HEK293 (cell line): ENCODE data around the gene ROBO1.

ENCODE experiments used
- CTCF ChIA-PET: fragments of 350-600 bp; formaldehyde crosslinking; extraction: SDS; loops from one replicate; lab custom pipeline; 2021; ENCODE audit warnings: antibody characterized with exemption; lab: Yijun Ruan, JAX
- POLR2A ChIA-PET: fragments of 300-600 bp; formaldehyde crosslinking; extraction: SDS; loops from one replicate; lab custom pipeline; 2020; ENCODE audit warnings: antibody characterized with exemption, inconsistent platforms; lab: Yijun Ruan, JAX
- H3K27ac ChIP-seq: fragments of 200-500 bp; sonication (Bioruptor generic); 2 replicates; pipeline ENCODE4 v1.5.1; 2014; ENCODE audit warnings: low read depth, low read length, control low read depth, inconsistent platforms; ENCODE audit errors: extremely low read depth
- H3K36me3 ChIP-seq, 2 experiments: fragments of 200-500 bp in 1 of 2; sonication (Bioruptor generic) in 1 of 2; 1 replicate in 1 of 2; 2 replicates in 1 of 2; pipeline ENCODE4 v1.5.1; 2014 to 2017; ENCODE audit warnings: inconsistent platforms in 2 of 2, low read length in 2 of 2; ENCODE audit not compliant: control insufficient read depth in 2 of 2, insufficient read depth in 1 of 2
- H3K4me1 ChIP-seq: fragments of 200-500 bp; sonication (Bioruptor generic); 2 replicates; pipeline ENCODE4 v1.5.1; 2014; ENCODE audit warnings: mild to moderate bottlenecking, low read length, inconsistent platforms; ENCODE audit not compliant: control insufficient read depth, insufficient read depth
- H3K4me3 ChIP-seq: 2 replicates; pipeline ENCODE4 v1.5.1; 2011; ENCODE audit warnings: low read depth, mild to moderate bottlenecking, control low read depth, low read length, moderate library complexity
- H3K9me3 ChIP-seq: fragments of 200-500 bp; sonication (Bioruptor generic); 2 replicates; pipeline ENCODE4 v1.5.1; 2014; ENCODE audit warnings: low read depth, low read length, inconsistent platforms; ENCODE audit not compliant: control insufficient read depth, insufficient read depth
- BCL11B ChIP-seq: fragments of 450-650 bp; formaldehyde crosslinking; IDR thresholded peaks from 2 replicates; pipeline ENCODE4 v1.5.1; 2016; ENCODE audit warnings: low read depth, missing biosample characterization, missing genetic modification characterization
- GFI1B ChIP-seq: fragments of 450-650 bp; formaldehyde crosslinking; IDR thresholded peaks from 2 replicates; pipeline ENCODE4 v1.5.1; 2016; ENCODE audit warnings: missing biosample characterization, missing genetic modification characterization
- GLI2 ChIP-seq: fragments of 450-650 bp; formaldehyde crosslinking; IDR thresholded peaks from 2 replicates; pipeline ENCODE4; 2017; ENCODE audit warnings: missing biosample characterization, missing genetic modification characterization, low read depth, borderline replicate concordance
- HIC1 ChIP-seq: fragments of 450-650 bp; formaldehyde crosslinking; IDR thresholded peaks from 2 replicates; pipeline ENCODE4 v1.5.1; 2016; ENCODE audit warnings: missing biosample characterization, missing genetic modification characterization
- INSM2 ChIP-seq: fragments of 450-650 bp; formaldehyde crosslinking; IDR thresholded peaks from 2 replicates; pipeline ENCODE4 v1.5.1; 2016; ENCODE audit warnings: missing biosample characterization, missing genetic modification characterization
- KLF17 ChIP-seq: fragments of 450-650 bp; formaldehyde crosslinking; IDR thresholded peaks from 2 replicates; pipeline ENCODE4 v1.5.1; 2016; ENCODE audit warnings: missing biosample characterization, missing genetic modification characterization
- OSR2 ChIP-seq: fragments of 450-650 bp; formaldehyde crosslinking; IDR thresholded peaks from 2 replicates; pipeline ENCODE4 v1.5.1; 2016; ENCODE audit warnings: missing biosample characterization, missing genetic modification characterization
- SCRT2 ChIP-seq: fragments of 450-650 bp; formaldehyde crosslinking; IDR thresholded peaks from 2 replicates; pipeline ENCODE4 v1.5.1; 2016; ENCODE audit warnings: missing biosample characterization, missing genetic modification characterization
- SETDB1 ChIP-seq: IDR thresholded peaks from one replicate; pipeline ENCODE4 v1.6.1; 2017; ENCODE audit warnings: mild to moderate bottlenecking, low read length, moderate library complexity, mixed read lengths; ENCODE audit not compliant: insufficient read length
- TRIM28 ChIP-seq: IDR thresholded peaks from 2 replicates; pipeline ENCODE4 v1.6.1; 2011; ENCODE audit warnings: low read length, control low read depth, borderline replicate concordance
- ZNF223 ChIP-seq: fragments of 450-650 bp; formaldehyde crosslinking; IDR thresholded peaks from 2 replicates; pipeline ENCODE4 v1.5.1; 2016; ENCODE audit warnings: missing biosample characterization, missing genetic modification characterization
- ZNF26 ChIP-seq: fragments of 450-650 bp; formaldehyde crosslinking; IDR thresholded peaks from 2 replicates; pipeline ENCODE4 v1.5.1; 2016; ENCODE audit warnings: missing biosample characterization, missing genetic modification characterization
- ZNF292 ChIP-seq: fragments of 450-650 bp; formaldehyde crosslinking; IDR thresholded peaks from 2 replicates; pipeline ENCODE4 v1.5.1; 2016; ENCODE audit warnings: low read depth, missing biosample characterization, missing genetic modification characterization, borderline replicate concordance
- ZNF423 ChIP-seq: fragments of 450-650 bp; formaldehyde crosslinking; IDR thresholded peaks from 2 replicates; pipeline ENCODE4 v1.5.1; 2016; ENCODE audit warnings: missing biosample characterization, missing genetic modification characterization
- ZNF426 ChIP-seq: fragments of 450-650 bp; formaldehyde crosslinking; IDR thresholded peaks from 2 replicates; pipeline ENCODE4 v1.5.1; 2017; ENCODE audit warnings: missing biosample characterization, missing genetic modification characterization, mild to moderate bottlenecking, inconsistent platforms, moderate library complexity
- ZNF555 ChIP-seq: fragments of 450-650 bp; formaldehyde crosslinking; conservative IDR thresholded peaks from 2 replicates; pipeline ENCODE4 v1.5.1; 2017; ENCODE audit warnings: missing biosample characterization, mild to moderate bottlenecking, missing genetic modification characterization, inconsistent platforms
- ZNF624 ChIP-seq: fragments of 450-650 bp; formaldehyde crosslinking; IDR thresholded peaks from 2 replicates; pipeline ENCODE4 v1.5.1; 2017; ENCODE audit warnings: missing biosample characterization, missing genetic modification characterization
- ZNF660 ChIP-seq: fragments of 450-650 bp; IDR thresholded peaks from 2 replicates; pipeline ENCODE4 v1.5.1; 2018; ENCODE audit warnings: missing biosample characterization, mild to moderate bottlenecking, missing genetic modification characterization
- ZNF670 ChIP-seq: fragments of 450-650 bp; formaldehyde crosslinking; IDR thresholded peaks from 2 replicates; pipeline ENCODE4 v1.5.1; 2016; ENCODE audit warnings: missing biosample characterization, missing genetic modification characterization, low read depth
- ZNF785 ChIP-seq: fragments of 450-650 bp; formaldehyde crosslinking; IDR thresholded peaks from 2 replicates; pipeline ENCODE4 v1.5.1; 2016; ENCODE audit warnings: missing biosample characterization, missing genetic modification characterization

Gene ROBO1

GRCh38 chr3:79815478-79815877 lies 47.7 kb upstream of the ROBO1 start:
- Histone ChIP-seq H3K36me3 (no peaks in the 10 kb centered on the region), H3K27ac (no peak overlapping the region), H3K4me3 (no peak overlapping the region), H3K9me3 (no peaks in the 10 kb centered on the region), H3K4me1 (no peaks in the 10 kb centered on the region)
- TF ChIP-seq ZNF555 (no peak), ZNF292 (tag by site-specific recombination) (no peak), ZNF223 (tag by site-specific recombination) (no peak), GFI1B (tag by site-specific recombination) (no peak), SETDB1 (peak; percentile 90), ZNF26 (tag by site-specific recombination) (no peak), ZNF426 (tag by site-specific recombination) (no peak), KLF17 (tag by site-specific recombination) (no peak), OSR2 (no peak), TRIM28 (peak; percentile 70; the same call in 1 of the 2 replicates), ZNF624 (tag by site-specific recombination) (no peak), ZNF423 (tag by site-specific recombination) (no peak), GLI2 (tag by site-specific recombination) (no peak), ZNF660 (no peak), BCL11B (tag by site-specific recombination) (no peak), SCRT2 (tag by site-specific recombination) (no peak)
- ChIA-PET POLR2A (no interaction called here), CTCF (no interaction called here)

- Histone ChIP-seq H3K36me3 (no peaks in the 10 kb centered on the region), H3K4me1 (no peaks in the 10 kb centered on the region), H3K9me3 (no peaks in the 10 kb centered on the region), H3K4me3 (no peak overlapping the region), H3K27ac (no peak overlapping the region)
- POLR2A ChIA-PET: no interaction called here
- CTCF ChIA-PET: interaction anchor here (0.6 kb wide), 1 partner anchor 16 kb away, joined by 3 read pairs; no protein-coding TSS in a partner anchor
- TF ChIP-seq ZNF670 (tag by site-specific recombination) (no peak), INSM2 (tag by site-specific recombination) (no peak), ZNF785 (tag by site-specific recombination) (no peak), HIC1 (tag by site-specific recombination) (no peak)
Observed at GRCh38 chr3:79810581-79810980, 42.8 kb upstream of the ROBO1 start.
